Activated CD4-positive, alpha-beta T cell treated with anti-CD3 and anti-CD28 coated beads, Interleukin-2, amount 50 U/mL, for 1 hour (primary cell): ENCODE measurements around the gene EDAR.

Source experiments
- DNase-seq: peaks from one replicate; pipeline ENCODE4 v3.0.0-alpha.2; 2020

EDAR gene

GRCh38 chr2:108937367-108938017 is 51.5 kb downstream of the EDAR start:
- DNase-seq: no peak

GRCh38 chr2:108936866-108937265 is 52.2 kb downstream of the EDAR start:
- no peak for DNase-seq

- DNase-seq: no peak
These were observed 52.8 kb downstream of the EDAR start for GRCh38 chr2:108936076-108936864.

GRCh38 chr2:108935271-108935741 is 53.7 kb downstream of the EDAR start:
- DNase-seq: no peak

- DNase-seq: no peak
These were observed 54.3 kb downstream of the EDAR start for GRCh38 chr2:108934583-108935245.

GRCh38 chr2:108934151-108934550 is 54.9 kb downstream of the EDAR start:
- no peak for DNase-seq

- DNase-seq: no peak
These were observed 55.3 kb downstream of the EDAR start for GRCh38 chr2:108933691-108934117.

GRCh38 chr2:108932736-108933332 is 56.2 kb downstream of the EDAR start:
- DNase-seq: no peak

GRCh38 chr2:108931372-108931771 is 57.6 kb downstream of the EDAR start:
- DNase-seq: no peak

GRCh38 chr2:108929807-108930425 is 59.1 kb downstream of the EDAR start:
- DNase-seq: no peak

GRCh38 chr2:108928660-108929377 is 60.2 kb downstream of the EDAR start:
- no peak for DNase-seq

- peak; percentile 26 for DNase-seq
These were observed 60.9 kb downstream of the EDAR start for GRCh38 chr2:108927936-108928659.

GRCh38 chr2:108927405-108927804 is 61.6 kb downstream of the EDAR start:
- DNase-seq: no peak

GRCh38 chr2:108926561-108927380 is 62.2 kb downstream of the EDAR start:
- DNase-seq: no peak

GRCh38 chr2:108925735-108926134 is 63.3 kb downstream of the EDAR start:
- DNase-seq: no peak

GRCh38 chr2:108925286-108925685 is 63.7 kb downstream of the EDAR start:
- DNase-seq: no peak

GRCh38 chr2:108924580-108925251 is 64.3 kb downstream of the EDAR start:
- no peak for DNase-seq

- DNase-seq: no peak
These were observed 65.1 kb downstream of the EDAR start for GRCh38 chr2:108923736-108924579.
